GM12878 (cell line): ENCODE measurements around the gene MAD1L1. TPM values are rescaled to one million over a fixed set of nuclear protein-coding genes. Genes with fewer than 3 reads are reported as not detected.

Experiments used
- ATAC-seq: fragments of 200-7000 bp; cut with Tn5 transposase; 3 replicates; pipeline ENCODE4 v1.9.1; 2020; ENCODE audit warnings: mild to moderate bottlenecking, moderate library complexity
- BruUV-seq: library from RNA; stranded (reverse); fragments of 400-500 nt; replicated peaks from 2 replicates; lab custom pipeline; 2021; lab: Mats Ljungman, UMichigan
- CTCF ChIA-PET: fragments of 300-600 bp; sonication (Branson Sonifier 250); formaldehyde crosslinking; extraction: SDS; loops from one replicate; lab custom pipeline; 2021; ENCODE audit warnings: inconsistent platforms; lab: Yijun Ruan, JAX
- POLR2A ChIA-PET: fragments of 350-600 bp; formaldehyde crosslinking; extraction: SDS; loops from one replicate; lab custom pipeline; 2021; ENCODE audit warnings: inconsistent platforms; lab: Charles Lee
- RAD21 ChIA-PET: fragments of 300-600 bp; sonication (Branson Sonifier 250); formaldehyde crosslinking; loops from one replicate; lab custom pipeline; 2023; ENCODE audit warnings: antibody characterized with exemption; ENCODE audit not compliant: unreplicated experiment; lab: Charles Lee
- SMC1A ChIA-PET: fragments of 300-600 bp; sonication (Branson Sonifier 250); formaldehyde crosslinking; loops from one replicate; lab custom pipeline; 2023; ENCODE audit not compliant: unreplicated experiment, uncharacterized antibody; lab: Charles Lee
- DNase-seq: peaks from one replicate; pipeline ENCODE4 v3.0.0-alpha.2; 2011; ENCODE audit warnings: low read depth, low spot score
- FAIRE-seq: peaks from 3 replicates; lab custom pipeline; 2011; peaks lifted over from hg19 to GRCh38; lab: Jason Lieb, UNC
- H2AFZ ChIP-seq: 2 replicates; pipeline ENCODE4 v1.6.0; 2011; ENCODE audit warnings: low read depth, low read length, control low read depth; ENCODE audit not compliant: control insufficient read depth
- H3K27ac ChIP-seq: 2 replicates; pipeline ENCODE4 v1.5.1; 2011; ENCODE audit warnings: control low read depth; ENCODE audit not compliant: control insufficient read depth, insufficient read depth
- H3K27me3 ChIP-seq, 2 experiments: replicated peaks in 1 of 2; 2 replicates each; pipeline versions ENCODE4 v1.6.0 to v1.6.1; 2011; ENCODE audit warnings: low read length in 1 of 2; ENCODE audit not compliant: control insufficient read depth in 2 of 2, insufficient read depth in 2 of 2
- H3K36me3 ChIP-seq, 2 experiments: 2 replicates each; pipeline ENCODE4 v1.5.1; 2011; ENCODE audit warnings: low read length in 1 of 2; ENCODE audit not compliant: control insufficient read depth in 2 of 2, insufficient read depth in 2 of 2
- H3K4me1 ChIP-seq: 2 replicates; pipeline ENCODE4 v1.6.1; 2011; ENCODE audit warnings: mild to moderate bottlenecking, low read length, moderate library complexity, mixed read lengths; ENCODE audit not compliant: control insufficient read depth, insufficient read depth
- H3K4me2 ChIP-seq: 2 replicates; pipeline ENCODE4 v1.6.0; 2011; ENCODE audit warnings: control low read depth; ENCODE audit not compliant: control insufficient read depth, insufficient read depth
- H3K4me3 ChIP-seq: fragments of 200-600 bp; sonication (generic); 2 replicates; pipeline ENCODE4 v1.5.1; 2016
- H3K79me2 ChIP-seq: 2 replicates; pipeline ENCODE4 v1.6.0; 2011; ENCODE audit warnings: low read length; ENCODE audit not compliant: control insufficient read depth, insufficient read depth
- H3K9ac ChIP-seq: 2 replicates; pipeline ENCODE4 v1.8.0; 2011; ENCODE audit warnings: low read length, control low read depth, mixed read lengths; ENCODE audit not compliant: control insufficient read depth, insufficient read depth
- H3K9me3 ChIP-seq: replicated peaks from 3 replicates; pipeline ENCODE4 v1.5.1; 2011; ENCODE audit warnings: mild to moderate bottlenecking, low read length; ENCODE audit not compliant: control insufficient read depth, insufficient read depth
- H4K20me1 ChIP-seq: 2 replicates; pipeline ENCODE4 v1.6.0; 2011; ENCODE audit not compliant: control insufficient read depth, insufficient read depth
- CREB1 ChIP-seq: IDR thresholded peaks from 2 replicates; pipeline ENCODE4 v1.6.1; 2012; ENCODE audit warnings: low read depth, mild to moderate bottlenecking, inconsistent platforms
- CREM ChIP-seq: IDR thresholded peaks from 2 replicates; pipeline ENCODE4 v1.6.1; 2014; ENCODE audit warnings: antibody characterized with exemption, low read depth
- POLR2A ChIP-seq: IDR thresholded peaks from 2 replicates; pipeline ENCODE4 v1.6.1; 2011; ENCODE audit warnings: low read depth, mild to moderate bottlenecking, low read length
- PRDM15 ChIP-seq: fragments of 450-650 bp; formaldehyde crosslinking; IDR thresholded peaks from 2 replicates; pipeline ENCODE4 v1.4.0; 2020; ENCODE audit warnings: mild to moderate bottlenecking, moderate library complexity
- RAD21 ChIP-seq: IDR thresholded peaks from 2 replicates; pipeline ENCODE4 v1.6.1; 2011; ENCODE audit warnings: mild to moderate bottlenecking, low read depth, low read length, moderate library complexity; ENCODE audit not compliant: insufficient read depth
- RBBP5 ChIP-seq: fragments of 200-600 bp; sonication (generic); conservative IDR thresholded peaks from 2 replicates; pipeline ENCODE4 v1.6.1; 2016
- YY1 ChIP-seq: IDR thresholded peaks from 2 replicates; pipeline ENCODE4 v1.6.1; 2011; ENCODE audit warnings: low read depth, mild to moderate bottlenecking, low read length
- ZNF687 ChIP-seq: fragments of 450-650 bp; IDR thresholded peaks from 2 replicates; pipeline ENCODE4 v1.6.1; 2017; ENCODE audit warnings: mild to moderate bottlenecking, moderate library complexity
- WGBS: methylation state at CpG from one replicate; pipeline ENCODE4 v1.1.6; 2016; ENCODE audit warnings: low lambda C conversion rate; ENCODE audit not compliant: insufficient replicate concordance, insufficient coverage; ENCODE audit errors: missing lambda C conversion rate; 5-methylcytosine and 5-hydroxymethylcytosine counted together
- in situ Hi-C: fragments of 300-500 bp; cut with MboI; formaldehyde crosslinking; loops from 9 replicates; pipeline ENCODE4 v1.14.3; 2018; ENCODE audit warnings: mixed read lengths
- intact Hi-C: fragments of 100-400 bp; cut with micrococcal nuclease; formaldehyde crosslinking; loops from one replicate; pipeline ENCODE4 v1.14.2; 2022; ENCODE audit not compliant: unreplicated experiment
- polyA plus RNA-seq, 11 experiments: library from polyadenylated mRNA; depleted of rRNA in 4 of 11; unstranded in 6 of 11; stranded (reverse) in 5 of 11; fragments of >200 nt; fragmentation: Nextera tagmentation in 4 of 11; fragmentation: Illumina TruSeq in 1 of 11; extraction: Ambion mirVana in 4 of 11; extraction: Trizol in 1 of 11; gene quantifications; 1 replicate in 1 of 11; 2 replicates in 10 of 11; pipeline versions ENCODE4 v1.2.1 to v1.2.3, GENCODE V29; 2011 to 2016; ENCODE audit warnings: inconsistent platforms in 2 of 11, missing spikeins in 2 of 11, low read depth in 1 of 11
- total RNA-seq, 4 experiments: library from RNA; depleted of rRNA in 3 of 4; stranded (reverse); fragments of >200 nt in 3 of 4; fragmentation: Illumina TruSeq in 1 of 4; extraction: Trizol in 1 of 4; gene quantifications; 2 replicates each; pipeline versions ENCODE4 v1.2.1 to v1.2.3, GENCODE V29; 2013 to 2021
- TF ChIP-seq, protein P1 (sequence below): fragments of 450-650 bp; conservative IDR thresholded peaks from 2 replicates; pipeline ENCODE4 v1.6.1; 2017; ENCODE audit warnings: mild to moderate bottlenecking, moderate library complexity

Gene MAD1L1
- total and polyA plus RNA-seq, 10 of the 15 experiments (the other 5 are each of a cell fraction or from before 2014, with no cell fraction given), result 2.2 to 76.8 (median 38.3) TPM

- no peak for TF ChIP-seq PRDM15 (CRISPR knock-in tag)
- TF ChIP-seq YY1, result peak; percentile 52; the same call in 1 of the 2 replicates
- TF ChIP-seq, protein P1, sequence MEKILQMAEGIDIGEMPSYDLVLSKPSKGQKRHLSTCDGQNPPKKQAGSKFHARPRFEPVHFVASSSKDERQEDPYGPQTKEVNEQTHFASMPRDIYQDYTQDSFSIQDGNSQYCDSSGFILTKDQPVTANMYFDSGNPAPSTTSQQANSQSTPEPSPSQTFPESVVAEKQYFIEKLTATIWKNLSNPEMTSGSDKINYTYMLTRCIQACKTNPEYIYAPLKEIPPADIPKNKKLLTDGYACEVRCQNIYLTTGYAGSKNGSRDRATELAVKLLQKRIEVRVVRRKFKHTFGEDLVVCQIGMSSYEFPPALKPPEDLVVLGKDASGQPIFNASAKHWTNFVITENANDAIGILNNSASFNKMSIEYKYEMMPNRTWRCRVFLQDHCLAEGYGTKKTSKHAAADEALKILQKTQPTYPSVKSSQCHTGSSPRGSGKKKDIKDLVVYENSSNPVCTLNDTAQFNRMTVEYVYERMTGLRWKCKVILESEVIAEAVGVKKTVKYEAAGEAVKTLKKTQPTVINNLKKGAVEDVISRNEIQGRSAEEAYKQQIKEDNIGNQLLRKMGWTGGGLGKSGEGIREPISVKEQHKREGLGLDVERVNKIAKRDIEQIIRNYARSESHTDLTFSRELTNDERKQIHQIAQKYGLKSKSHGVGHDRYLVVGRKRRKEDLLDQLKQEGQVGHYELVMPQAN, result no peak
- 0 out of 2 replicates have a peak, but pooled peaks have one; percentile 4 for TF ChIP-seq RAD21
- TF ChIP-seq POLR2A, result peak; percentile 65; the same call in 1 of the 2 replicates
- TF ChIP-seq RBBP5, result no peak
- 0 out of 2 replicates have a peak, but pooled peaks have one; percentile 33 for TF ChIP-seq CREM
- TF ChIP-seq ZNF687, result peak; percentile 70
- 0 out of 2 replicates have a peak, but pooled peaks have one; percentile 22 for TF ChIP-seq CREB1
- POLR2A ChIA-PET, result no interaction called here
- DNase-seq (peak; percentile 36), FAIRE-seq (peak; percentile 64), ATAC-seq (peak; percentile 89)
- H3K4me2 ChIP-seq, result peak overlapping the region; percentile 83
- no peak overlapping the region for H3K4me3 ChIP-seq
- no peaks in the 10 kb centered on the region; the same call in 2 of the 3 replicates for H3K9me3 ChIP-seq
- H3K9ac ChIP-seq, result peak overlapping the region; percentile 26; the same call in 1 of the 2 replicates
- intact Hi-C loops (loop anchor here (5.0 kb wide), 1 partner anchor 72 kb away; no protein-coding TSS in a partner anchor), in situ Hi-C loops (no loop called here)
- H3K36me3 ChIP-seq, result no peaks in the 10 kb centered on the region; a peak in 2 of 4 replicates
- H4K20me1 ChIP-seq, result no peaks in the 10 kb centered on the region
- CTCF ChIA-PET, result interaction anchor here (0.5 to 3.5 kb wide), 3 partner anchors 10 to 227 kb away, joined by 3 to 10 read pairs (median 3); no protein-coding TSS in a partner anchor
- H3K27ac ChIP-seq, result peak overlapping the region; percentile 61
- TSS peak; percentile 73 for BruUV-seq
- SMC1A ChIA-PET, result interaction anchor here (2.5 kb wide), 1 partner anchor 10 kb away, joined by 13 read pairs; no protein-coding TSS in a partner anchor
- no peaks in the 10 kb centered on the region for H3K27me3 ChIP-seq
- H3K79me2 ChIP-seq, result 0 out of 2 replicates have a peak, but pooled peaks cover 2% of the 10 kb centered on the region
- peak overlapping the region; percentile 67 for H2AFZ ChIP-seq
- peaks cover 26% of the 10 kb centered on the region for H3K4me1 ChIP-seq
- RAD21 ChIA-PET, result interaction anchor here (0.9 kb wide), 1 partner anchor 72 kb away, joined by 3 read pairs; no protein-coding TSS in a partner anchor
- 14% methylated on average over 28 of the region's 28 CpGs for WGBS
Measured at GRCh38 chr7:2109936-2110609, 122.7 kb downstream of the MAD1L1 start.
